Sciatic nerve (tissue), 2 donors: ENCODE results near the gene TRABD2B. TPM values are rescaled to one million over a fixed set of nuclear protein-coding genes. Genes with fewer than 3 reads are reported as not detected.
"Not testable (repeated sequence)": the region's sequence is repeated elsewhere in the genome, so short reads cannot be mapped to it uniquely, and the experiment has no call there.

Source experiments
- ATAC-seq: fragments of 200-7000 bp; cut with Tn5 transposase; one replicate; pipeline ENCODE4 v1.9.1; 2020; ENCODE audit warnings: mild to moderate bottlenecking, moderate library complexity
- DNase-seq: peaks from one replicate; pipeline ENCODE4 v3.0.0-alpha.2; 2020; ENCODE audit warnings: low spot score
- intact Hi-C: fragments of 100-400 bp; cut with DNase I; formaldehyde crosslinking; loops from one replicate; pipeline ENCODE4 v1.14.2; 2022
- total RNA-seq: library from RNA; stranded (reverse); fragmentation: NEBNext Ultra II Directional; extraction: Animal tissue kit (Norgen Biotek cat#: 25700); gene quantifications from one replicate; pipeline ENCODE4 v1.2.1, GENCODE V29; 2021
- donor health status: DM: no; HTN: no; CAD: no.
- donor health status: DM: no; HTN: no; CAD: no.

Gene TRABD2B
- total RNA-seq, 1 donor from 2014 or later, result 5.0 TPM

DNA sequence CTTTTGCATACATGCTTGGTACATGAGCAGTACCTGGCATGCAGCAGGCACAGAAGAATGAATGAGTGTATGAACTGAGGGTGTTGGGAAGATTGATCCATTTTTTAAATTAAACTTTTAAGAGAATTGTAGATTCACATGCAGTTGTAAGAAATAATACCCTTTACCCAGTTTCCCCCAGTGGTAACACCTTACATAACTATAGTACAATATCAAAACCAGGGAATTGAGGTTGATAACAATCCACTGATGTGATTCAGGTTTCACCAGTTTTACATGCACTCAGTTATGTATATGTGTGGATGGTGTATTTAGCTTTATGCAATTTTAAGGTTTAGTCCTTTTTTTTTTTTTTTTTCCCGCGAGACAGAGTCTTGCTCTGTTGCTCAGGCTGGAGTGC, 20.5 kb downstream of the TRABD2B start:
- intact Hi-C loops, result no loop called here
- ATAC-seq (no peak), DNase-seq (no peak)

DNA sequence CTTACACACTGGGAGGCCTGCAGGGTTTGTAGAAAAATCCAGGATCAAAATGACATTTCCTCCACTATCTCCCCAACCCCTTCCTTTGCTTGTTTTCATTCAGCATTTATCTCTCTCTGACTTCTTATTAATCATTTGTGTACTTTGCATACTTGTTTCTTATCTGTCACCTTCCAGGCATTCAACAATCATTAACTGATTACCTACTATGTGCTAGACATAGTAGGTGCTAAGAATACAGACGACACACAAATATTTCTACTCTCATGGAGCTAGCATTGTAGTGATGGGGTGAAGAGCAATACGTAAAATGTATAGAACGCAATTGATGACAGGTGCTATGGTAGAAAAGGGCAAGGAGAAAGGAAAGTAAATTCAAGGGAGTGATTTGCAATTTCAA, 20.9 kb downstream of the TRABD2B start:
- no peak for DNase-seq
- intact Hi-C loops, result no loop called here
- ATAC-seq, result no peak

DNA sequence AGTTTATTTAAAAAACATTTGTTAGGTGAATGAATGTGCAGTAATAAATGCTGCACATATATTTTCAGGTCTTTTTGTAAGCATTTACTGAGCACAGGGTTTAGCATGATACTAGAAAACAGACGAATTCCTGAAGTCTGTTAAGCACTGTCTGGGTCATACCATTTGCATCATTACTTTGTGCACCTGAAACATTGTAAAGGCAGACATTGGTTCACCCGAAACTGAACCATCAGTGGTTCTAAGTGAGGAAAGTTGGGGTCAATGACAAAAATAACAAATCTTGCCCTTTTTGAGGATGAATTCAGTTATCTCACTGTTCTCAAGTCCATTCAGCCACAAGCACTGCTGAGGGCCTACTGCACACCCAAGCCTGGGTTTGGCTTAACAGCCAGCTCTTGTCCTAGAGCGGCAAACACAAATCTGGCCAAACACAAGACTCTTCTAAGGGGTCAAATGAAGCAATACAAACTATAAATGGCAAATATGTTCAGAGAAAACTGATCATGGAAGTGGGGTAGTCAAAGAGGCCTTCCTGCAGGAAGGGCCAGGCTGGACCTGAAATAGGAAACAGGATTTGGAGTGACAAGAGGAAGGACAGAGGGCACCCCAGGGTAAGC, 21.8 kb downstream of the TRABD2B start:
- ATAC-seq (no peak), DNase-seq (no peak)
- intact Hi-C loops, result no loop called here

DNA sequence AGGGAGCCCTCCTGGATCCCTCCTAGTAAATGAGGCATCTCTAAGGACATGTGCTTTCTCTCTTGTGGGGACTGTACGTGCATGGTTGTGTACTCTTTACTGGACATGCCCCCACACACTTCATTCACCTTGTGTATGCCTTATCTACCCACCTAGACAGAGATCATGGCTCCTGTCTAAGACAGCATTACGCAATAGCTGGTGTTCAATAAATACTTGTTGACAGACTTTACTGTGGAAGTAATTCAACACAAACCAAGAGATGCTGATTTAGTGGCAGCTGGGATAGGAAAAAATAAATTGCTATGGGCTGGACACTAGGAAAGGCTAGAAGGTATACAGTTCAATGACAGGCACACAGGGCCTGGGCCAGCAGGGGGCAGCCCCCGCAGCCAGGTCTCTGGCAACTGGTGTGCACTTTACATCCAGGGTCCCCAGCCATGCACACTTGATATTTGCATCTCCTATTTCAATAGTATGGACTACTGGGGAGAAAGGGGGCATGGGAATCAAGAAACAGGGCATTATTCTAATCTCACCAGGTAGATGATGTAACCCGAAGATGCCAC, 24.2 kb downstream of the TRABD2B start:
- ATAC-seq (no peak), DNase-seq (no peak)
- intact Hi-C loops, result no loop called here

DNA sequence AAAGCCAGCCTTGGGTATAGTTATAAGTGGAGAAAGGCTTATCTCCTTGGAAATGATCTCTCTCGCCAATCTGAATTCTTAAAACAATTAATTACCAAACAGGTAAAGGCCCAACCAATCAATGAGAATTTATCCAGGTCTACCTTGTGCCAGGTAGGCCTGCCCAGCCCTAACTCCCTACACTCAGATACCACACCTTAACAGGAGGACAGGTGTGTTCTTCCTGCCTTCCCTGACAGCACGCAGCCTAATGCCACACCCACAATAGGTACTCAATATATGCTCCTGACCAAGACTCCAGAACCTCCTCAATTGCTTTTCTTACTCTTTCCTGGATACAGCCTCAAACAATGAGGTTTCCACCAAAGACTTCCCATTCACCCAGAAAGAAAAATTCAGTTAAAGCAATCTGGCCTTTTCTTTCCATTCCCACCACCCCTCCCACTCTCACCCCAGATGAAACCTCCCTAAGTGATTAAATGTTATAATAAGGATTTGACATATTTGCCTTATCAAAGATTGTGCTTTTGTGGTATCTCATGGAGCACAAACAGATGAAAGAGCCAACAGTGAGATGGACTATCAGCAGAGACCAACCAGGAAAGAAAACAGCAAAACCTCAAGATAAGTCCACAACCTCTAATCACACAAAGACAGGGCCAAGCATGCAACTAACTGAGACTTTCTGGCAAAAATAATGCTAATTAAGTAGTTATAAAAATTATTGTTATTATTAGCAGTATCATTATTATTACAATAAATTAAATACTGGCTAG, 25.6 kb downstream of the TRABD2B start:
- DNase-seq, result no peak
- ATAC-seq, result no peak
- intact Hi-C loops, result no loop called here

DNA sequence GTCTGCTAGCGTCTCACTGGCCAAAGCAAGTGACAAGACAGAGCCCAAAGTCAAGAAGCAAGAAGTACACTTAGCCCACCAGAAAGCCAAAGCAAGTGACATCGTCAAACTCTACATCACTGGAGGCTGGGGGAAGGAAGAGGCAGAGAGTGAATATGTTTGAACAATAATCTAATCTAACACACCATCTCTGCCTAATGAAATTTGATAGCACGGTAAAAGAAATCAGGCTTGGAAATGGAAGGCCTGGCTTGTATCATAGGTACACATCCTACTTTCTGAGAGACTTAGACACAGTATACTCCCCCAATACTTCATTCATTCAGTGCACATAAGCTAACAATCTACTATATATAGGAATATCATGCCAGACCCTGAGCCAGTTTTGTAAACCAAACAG, 26.3 kb downstream of the TRABD2B start:
- intact Hi-C loops, result no loop called here
- DNase-seq (no peak), ATAC-seq (no peak)

DNA sequence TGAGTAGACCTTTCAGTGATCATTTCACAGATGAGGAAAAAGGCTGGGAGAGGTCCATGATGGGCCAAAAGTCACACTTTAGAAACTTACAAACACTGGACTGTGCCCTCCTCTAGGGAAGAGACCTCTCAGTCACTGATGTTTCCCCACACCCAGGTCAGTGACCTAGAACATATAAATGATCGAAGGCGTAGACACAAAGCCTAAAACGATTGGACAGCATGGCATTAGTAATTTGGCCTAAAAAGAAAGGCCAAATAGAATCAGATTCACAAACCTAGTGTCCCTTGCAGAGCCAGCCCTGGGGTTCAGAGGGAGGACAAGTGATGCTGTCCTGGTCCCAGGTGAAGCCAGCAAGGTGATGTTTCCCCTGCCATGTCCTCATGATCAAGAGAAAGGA, 27.7 kb downstream of the TRABD2B start:
- intact Hi-C loops, result no loop called here
- DNase-seq (no peak), ATAC-seq (no peak)

DNA sequence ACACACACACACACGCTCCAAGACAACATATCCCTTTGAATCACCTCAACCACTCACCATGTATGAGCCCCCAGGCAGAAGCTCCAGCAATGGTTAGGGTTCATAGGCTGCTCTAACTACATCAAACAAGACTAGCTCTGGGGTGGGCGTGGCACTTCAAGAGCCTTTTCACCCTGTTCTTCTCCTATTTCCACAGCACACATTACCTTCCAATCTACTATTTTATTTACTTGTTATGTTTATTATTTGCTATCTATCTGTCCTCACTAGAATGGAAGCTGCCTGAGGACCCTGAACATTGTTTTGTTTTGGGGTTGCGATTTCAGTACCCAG, 28.7 kb downstream of the TRABD2B start:
- DNase-seq (no peak), ATAC-seq (no peak)
- intact Hi-C loops, result no loop called here

DNA sequence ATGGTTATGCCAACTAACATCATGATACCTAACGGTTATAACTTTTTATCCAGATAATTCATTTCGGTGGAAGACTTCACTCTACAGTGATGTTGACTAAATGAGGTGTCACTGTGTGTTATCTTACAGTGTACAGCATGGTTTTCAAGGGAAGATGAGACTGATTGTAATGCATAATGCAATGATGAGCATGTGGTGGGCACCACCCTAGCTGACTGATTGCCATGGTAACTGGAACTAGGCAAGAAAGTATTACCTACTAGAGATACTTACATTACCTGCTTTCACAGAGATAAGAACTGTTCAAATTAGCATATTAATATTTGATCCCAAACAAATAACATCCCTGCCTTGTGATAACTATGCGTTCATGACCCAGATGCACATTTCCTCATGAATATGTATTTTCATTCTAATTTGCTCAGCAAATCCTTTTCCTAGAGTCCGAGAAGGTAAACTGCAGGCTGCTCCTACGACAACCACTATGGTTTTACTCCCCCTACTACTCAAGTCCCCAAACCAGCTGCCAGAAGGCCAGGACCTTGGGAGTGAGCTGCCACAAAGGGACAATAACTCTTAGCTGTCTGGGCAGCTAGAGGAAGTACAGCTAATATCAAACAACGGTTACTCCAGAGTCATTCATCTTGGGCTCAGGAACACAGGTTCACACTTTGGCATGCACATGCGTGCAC, 29.2 kb downstream of the TRABD2B start:
- no peak for DNase-seq
- intact Hi-C loops, result no loop called here

DNA sequence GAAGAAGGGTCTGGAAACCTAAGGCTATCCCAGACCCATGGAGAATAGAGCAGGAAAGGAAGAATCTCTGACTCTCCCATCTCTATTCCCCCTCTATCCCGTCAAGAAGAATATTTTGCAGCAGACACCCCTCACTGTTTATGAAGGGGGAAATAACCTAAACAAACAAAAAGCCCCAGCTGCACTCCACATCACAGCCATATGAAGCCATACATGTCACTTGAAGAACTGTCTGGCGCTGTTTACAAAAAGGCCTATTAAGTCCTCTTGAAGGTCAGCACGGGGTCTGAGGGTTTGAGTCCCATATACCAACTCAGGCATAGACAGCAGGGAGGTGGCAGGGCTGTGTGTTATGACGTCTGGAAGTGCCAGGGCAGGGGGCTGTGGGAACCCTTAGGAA, 31.4 kb downstream of the TRABD2B start:
- DNase-seq (no peak), ATAC-seq (no peak)
- intact Hi-C loops, result no loop called here

More for the DNA sequence above, 29.2 kb downstream of the TRABD2B start:
- no peak for ATAC-seq

DNA sequence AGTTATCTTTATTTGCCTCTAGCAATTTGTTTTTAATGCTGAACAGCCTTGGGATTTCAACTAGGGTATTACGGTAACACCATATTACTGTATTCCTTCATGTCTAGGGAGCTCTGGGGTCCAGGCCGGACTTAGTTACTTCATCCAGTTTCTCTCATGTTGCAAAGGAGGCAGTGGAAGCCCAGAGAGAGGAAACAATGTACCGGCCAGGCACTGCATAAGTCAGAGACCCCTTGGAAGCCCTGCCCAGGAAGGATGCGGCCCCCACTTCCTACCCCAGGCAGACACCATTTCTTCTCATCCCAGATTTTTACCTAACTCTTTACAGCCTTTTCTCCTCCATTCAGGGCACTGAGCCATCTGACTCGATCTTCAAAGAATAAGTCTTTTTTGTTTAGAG, 32.5 kb downstream of the TRABD2B start:
- DNase-seq, result no peak
- intact Hi-C loops, result no loop called here
- peak; percentile 24 for ATAC-seq

DNA sequence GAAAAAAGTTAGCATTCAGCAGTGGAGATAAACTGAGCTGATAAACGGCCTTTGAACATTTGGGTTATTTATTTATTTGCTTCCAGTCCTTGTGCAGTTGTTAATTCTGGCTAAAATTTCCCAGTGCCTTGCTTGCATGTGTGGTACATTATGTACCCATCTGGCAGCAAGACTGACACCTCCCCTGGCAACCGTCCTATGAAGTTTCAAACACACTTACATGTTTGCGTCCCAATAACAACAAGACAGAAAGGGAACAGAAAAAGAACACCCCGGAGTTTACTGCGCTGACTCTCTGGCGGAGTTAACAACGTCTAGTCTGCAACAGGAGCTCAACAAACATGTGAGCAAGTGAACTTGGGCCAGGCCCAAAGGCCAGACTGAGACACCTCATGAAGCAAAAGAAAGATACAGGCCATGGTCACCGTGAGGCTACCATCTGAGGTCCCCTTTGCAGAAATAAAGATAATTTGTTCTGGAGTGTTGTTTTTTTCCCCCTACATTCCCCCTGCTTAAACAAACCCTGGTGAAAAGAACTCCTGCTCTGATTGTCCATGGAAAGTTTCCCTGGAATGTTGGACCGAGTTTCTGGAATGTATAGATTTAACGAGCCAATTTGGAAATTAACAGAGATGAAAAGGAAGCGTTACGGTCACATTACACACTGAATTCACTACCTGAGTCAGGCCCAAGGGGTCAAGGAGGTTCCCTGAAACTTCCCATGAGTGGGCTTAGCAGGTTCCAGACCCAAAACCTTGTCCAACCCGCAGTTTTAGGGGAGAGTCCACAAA, 33.4 kb downstream of the TRABD2B start:
- DNase-seq, result no peak
- ATAC-seq, result peak; percentile 84
- intact Hi-C loops, result no loop called here

DNA sequence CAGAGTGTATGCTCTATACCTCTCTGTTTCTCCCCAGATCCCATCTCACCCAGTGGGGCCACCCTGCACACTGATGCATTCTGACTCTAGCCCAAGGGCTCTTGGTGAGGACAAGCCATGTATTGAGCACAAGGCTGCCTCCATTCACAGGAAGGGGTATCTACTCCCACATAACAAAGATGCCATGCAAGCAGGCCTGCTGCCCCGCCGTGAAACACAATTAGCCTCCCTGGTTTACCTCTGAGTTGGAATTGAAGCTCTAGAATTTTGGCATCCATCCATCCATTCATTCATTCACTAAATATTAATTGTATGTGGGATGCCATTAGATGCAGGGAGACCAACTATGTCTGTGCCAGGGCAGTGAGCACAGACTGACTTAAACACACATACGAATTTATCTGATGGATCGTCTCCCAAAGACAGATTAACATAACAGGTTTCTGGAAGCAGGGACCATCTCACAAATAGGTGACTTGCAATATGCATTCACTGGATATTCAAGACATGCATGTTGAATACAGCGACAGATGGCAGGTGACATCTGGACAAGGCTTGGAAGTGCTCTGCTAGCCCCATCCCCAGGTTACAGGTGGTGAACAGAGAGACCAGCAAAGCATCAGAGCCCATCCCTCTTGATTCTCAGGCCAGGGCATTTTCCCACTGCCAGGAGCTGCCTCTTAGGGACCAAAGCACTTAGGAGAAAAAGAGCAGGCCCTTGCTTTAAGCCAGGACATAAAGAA, 34.3 kb downstream of the TRABD2B start:
- intact Hi-C loops, result no loop called here
- ATAC-seq (no peak), DNase-seq (no peak)

DNA sequence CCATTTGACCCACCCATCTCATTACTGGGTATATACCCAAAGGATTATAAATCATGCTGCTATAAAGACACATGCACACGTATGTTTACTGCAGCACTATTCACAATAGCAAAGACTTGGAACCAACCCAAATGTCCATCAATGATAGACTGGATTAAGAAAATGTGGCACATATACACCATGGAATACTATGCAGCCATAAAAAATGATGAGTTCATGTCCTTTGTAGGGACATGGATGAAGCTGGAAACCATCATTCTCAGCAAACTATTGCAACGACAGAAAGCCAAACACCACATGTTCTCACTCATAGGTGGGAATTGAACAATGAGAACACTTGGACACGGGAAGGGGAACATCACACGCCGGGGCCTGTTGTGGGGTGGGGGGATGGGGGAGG, 35.4 kb downstream of the TRABD2B start:
- ATAC-seq, DNase-seq, intact Hi-C loops: not testable (repeated sequence)

DNA sequence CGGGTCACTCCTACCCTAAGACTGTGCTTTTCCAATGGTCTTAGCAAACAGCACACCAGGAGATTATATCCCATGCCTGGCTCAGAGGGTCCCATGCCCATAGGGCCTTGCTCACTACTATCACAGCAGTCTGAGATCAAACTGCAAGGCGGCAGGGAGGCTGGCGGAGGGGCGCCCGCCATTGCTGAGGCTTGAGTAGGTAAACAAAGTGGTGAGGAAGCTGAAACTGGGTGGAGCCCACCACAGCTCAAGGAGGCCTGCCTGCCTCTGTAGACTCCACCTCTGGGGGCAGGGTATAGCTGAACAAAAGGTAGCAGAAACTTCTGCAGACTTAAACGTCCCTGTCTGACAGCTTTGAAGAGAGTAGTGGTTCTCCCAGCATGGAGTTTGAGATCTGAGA, 40.7 kb downstream of the TRABD2B start:
- DNase-seq, intact Hi-C loops, ATAC-seq: not testable (repeated sequence)

DNA sequence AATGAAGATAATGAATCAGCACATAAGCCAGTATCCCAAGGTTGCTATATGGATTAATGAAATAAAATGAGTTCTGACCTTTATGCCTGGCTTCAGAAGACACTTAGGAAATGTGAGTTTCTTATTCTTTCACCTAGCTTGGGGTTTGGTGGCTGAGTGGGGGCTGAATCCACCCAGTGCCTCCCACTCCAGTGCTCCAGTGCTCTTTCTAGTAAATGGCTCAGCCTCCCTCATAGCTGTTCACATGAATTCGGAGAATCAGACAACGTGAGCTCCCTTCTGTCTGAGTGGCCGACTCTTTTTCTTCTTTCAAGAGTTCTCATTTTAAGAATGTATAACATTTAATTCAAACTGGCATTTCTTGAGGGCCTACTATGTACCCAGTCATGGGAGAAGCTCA, 43.5 kb downstream of the TRABD2B start:
- ATAC-seq, result no peak
- no peak for DNase-seq
- intact Hi-C loops, result no loop called here

DNA sequence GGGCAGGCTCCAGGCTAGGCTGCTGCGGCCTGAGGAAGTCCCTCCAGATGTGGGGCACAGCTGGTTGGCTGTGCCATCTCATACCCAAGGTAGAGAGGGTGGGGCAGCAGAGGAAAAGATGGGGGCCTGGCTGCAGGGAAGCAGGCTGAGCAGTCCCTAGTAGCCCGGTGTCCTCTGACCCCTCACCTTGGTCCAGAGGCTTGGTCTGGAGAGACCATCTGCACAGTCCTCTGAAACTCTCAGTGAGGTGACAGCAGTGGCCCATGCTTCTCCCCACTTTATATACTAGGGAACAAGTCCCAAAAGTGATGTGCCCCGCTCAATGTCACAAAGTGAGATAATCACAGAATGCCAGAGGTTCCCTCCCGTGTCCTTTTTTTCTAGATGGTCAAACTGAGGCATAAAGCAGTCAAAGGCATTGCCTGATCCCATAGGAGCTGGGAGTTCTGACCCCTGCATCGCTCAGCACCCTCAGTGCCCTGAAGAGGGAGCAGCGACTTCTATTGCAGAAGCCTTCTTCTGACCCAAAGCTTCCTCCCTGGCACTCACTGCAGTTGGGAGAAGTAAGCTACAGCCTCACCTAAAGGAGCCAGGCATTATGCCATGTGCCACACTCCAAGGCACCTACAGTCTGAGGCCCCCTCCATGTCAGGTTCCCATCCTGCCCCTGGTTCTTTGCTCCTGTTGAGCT, 45.5 kb downstream of the TRABD2B start:
- intact Hi-C loops, result no loop called here
- DNase-seq (no peak), ATAC-seq (peak; percentile 21)

DNA sequence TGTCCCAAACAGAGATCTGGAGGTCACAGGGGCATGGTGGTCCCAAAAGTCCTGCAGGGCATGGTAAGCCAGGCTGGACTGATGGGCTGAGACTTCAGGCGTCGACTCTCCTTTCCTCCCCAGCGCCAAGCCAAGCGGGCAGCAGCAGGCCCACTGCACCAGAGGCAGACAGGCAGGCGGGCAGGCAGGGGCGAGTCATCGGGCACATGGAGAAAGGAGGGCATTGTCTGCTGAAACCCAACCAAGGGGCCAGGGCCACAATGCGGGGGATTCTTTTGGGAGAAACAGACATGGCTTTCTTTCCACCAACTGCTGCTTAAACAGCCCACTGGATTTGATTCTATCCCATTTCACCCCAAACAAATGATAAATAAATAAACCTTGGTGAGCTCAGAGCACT, 46.2 kb downstream of the TRABD2B start:
- DNase-seq (no peak), ATAC-seq (peak; percentile 79)
- intact Hi-C loops, result no loop called here
